Measurements from ENCODE around the gene CELSR1. TPM values are rescaled to one million over a fixed set of nuclear protein-coding genes. Genes with fewer than 3 reads are reported as not detected.

CELSR1 gene
- total RNA-seq, 1 experiment from 2014 or later: 33.2 TPM

DNA sequence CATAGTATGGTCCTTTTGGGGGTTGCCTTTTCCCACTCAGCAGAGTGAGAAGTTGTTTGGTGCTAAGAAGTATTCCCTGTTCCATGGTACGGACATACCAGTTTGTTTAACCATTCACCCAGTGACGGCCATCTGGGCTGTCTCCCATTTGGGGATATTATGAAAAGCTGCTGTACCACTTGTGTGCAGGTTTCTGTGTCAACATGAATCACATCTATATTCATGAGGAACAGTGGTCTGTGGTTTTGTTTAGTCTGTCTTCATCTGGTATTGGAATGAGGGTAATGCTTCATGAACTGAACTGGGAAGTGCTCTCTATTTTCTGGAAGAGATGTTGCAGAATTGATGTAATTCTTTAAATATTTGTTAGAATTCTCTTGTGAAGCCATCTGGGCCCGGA, 112.4 kb downstream of the CELSR1 start:
- no TSS peak for BruUV-seq (replicated peaks)
- H3K9me3 Mint-ChIP-seq (ENCODE audit: unreplicated experiment): peaks cover 11% of the 10 kb centered on the region
- no peak overlapping the region for H3K27ac Mint-ChIP-seq (ENCODE audit: unreplicated experiment)
- POLR2A ChIA-PET: no interaction called here
- H3K27me3 ChIP-seq (replicated peaks; ENCODE audit: control insufficient read depth, insufficient read depth, low read length): no peaks in the 10 kb centered on the region
- TF ChIP-seq, protein P1, sequence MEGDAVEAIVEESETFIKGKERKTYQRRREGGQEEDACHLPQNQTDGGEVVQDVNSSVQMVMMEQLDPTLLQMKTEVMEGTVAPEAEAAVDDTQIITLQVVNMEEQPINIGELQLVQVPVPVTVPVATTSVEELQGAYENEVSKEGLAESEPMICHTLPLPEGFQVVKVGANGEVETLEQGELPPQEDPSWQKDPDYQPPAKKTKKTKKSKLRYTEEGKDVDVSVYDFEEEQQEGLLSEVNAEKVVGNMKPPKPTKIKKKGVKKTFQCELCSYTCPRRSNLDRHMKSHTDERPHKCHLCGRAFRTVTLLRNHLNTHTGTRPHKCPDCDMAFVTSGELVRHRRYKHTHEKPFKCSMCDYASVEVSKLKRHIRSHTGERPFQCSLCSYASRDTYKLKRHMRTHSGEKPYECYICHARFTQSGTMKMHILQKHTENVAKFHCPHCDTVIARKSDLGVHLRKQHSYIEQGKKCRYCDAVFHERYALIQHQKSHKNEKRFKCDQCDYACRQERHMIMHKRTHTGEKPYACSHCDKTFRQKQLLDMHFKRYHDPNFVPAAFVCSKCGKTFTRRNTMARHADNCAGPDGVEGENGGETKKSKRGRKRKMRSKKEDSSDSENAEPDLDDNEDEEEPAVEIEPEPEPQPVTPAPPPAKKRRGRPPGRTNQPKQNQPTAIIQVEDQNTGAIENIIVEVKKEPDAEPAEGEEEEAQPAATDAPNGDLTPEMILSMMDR (IDR thresholded peaks at IDR 0.05; ENCODE audit: insufficient read depth in 1 of 2, low read depth in 1 of 2, low read length in 1 of 2, severe bottlenecking in 1 of 2, unreplicated experiment in 1 of 2): no peak
- peaks cover under 1% of the 10 kb centered on the region for H3K36me3 Mint-ChIP-seq (ENCODE audit: insufficient read depth, unreplicated experiment)
- no peaks in the 10 kb centered on the region for H3K9me3 ChIP-seq
- CTCF ChIA-PET: no interaction called here
- no peaks in the 10 kb centered on the region for H3K27me3 Mint-ChIP-seq (ENCODE audit: insufficient read depth, unreplicated experiment)
- H3K4me1 Mint-ChIP-seq (ENCODE audit: low read depth, unreplicated experiment): no peaks in the 10 kb centered on the region
- H3K4me3 ChIP-seq (ENCODE audit: low read depth, low read length): no peak overlapping the region
- no peaks in the 10 kb centered on the region; the same call in 1 of the 2 replicates for H3K36me3 ChIP-seq (ENCODE audit: control insufficient read depth, insufficient read depth, low read length)
- intact Hi-C loops (cut with micrococcal nuclease; ENCODE audit: unreplicated experiment): no loop called here
- DNase-seq: no peak
- no peaks in the 10 kb centered on the region for H3K4me1 ChIP-seq
- no peak overlapping the region for H3K4me3 Mint-ChIP-seq (ENCODE audit: unreplicated experiment)

DNA sequence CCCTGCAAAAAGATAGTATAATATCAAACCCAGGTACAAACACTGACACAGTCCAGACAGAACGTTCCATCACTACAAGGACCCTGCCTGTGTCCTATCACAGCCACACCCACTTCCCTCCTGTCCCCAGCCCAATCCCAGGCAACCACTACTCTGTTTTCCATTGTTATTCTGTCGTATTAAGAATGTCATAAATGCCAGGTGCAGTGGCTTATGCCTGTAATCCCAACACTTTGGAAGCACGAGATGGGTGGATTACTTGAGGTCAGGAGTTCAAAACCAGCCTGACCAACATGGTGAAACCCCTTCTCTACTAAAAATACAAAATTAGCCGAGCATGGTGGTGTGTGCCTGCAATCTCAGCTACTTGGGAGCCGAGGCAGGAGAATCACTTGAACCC, 112.9 kb downstream of the CELSR1 start:
- Histone ChIP-seq H3K4me3 (ENCODE audit: low read depth, low read length) (no peak overlapping the region), H3K4me1 (no peaks in the 10 kb centered on the region), H3K9me3 (no peaks in the 10 kb centered on the region), H3K27me3 (replicated peaks; ENCODE audit: control insufficient read depth, insufficient read depth, low read length) (no peaks in the 10 kb centered on the region), H3K36me3 (ENCODE audit: control insufficient read depth, insufficient read depth, low read length) (no peaks in the 10 kb centered on the region; the same call in 1 of the 2 replicates)
- Mint-ChIP-seq H3K36me3 (ENCODE audit: insufficient read depth, unreplicated experiment) (no peaks in the 10 kb centered on the region), H3K4me1 (ENCODE audit: low read depth, unreplicated experiment) (no peaks in the 10 kb centered on the region), H3K9me3 (ENCODE audit: unreplicated experiment) (peaks cover 11% of the 10 kb centered on the region), H3K27ac (ENCODE audit: unreplicated experiment) (no peak overlapping the region), H3K27me3 (ENCODE audit: insufficient read depth, unreplicated experiment) (no peaks in the 10 kb centered on the region), H3K4me3 (ENCODE audit: unreplicated experiment) (no peak overlapping the region)
- POLR2A ChIA-PET: no interaction called here
- TF ChIP-seq, protein P1 (IDR thresholded peaks at IDR 0.05; ENCODE audit: insufficient read depth in 1 of 2, low read depth in 1 of 2, low read length in 1 of 2, severe bottlenecking in 1 of 2, unreplicated experiment in 1 of 2): no peak
- BruUV-seq (replicated peaks): no TSS peak
- CTCF ChIA-PET: no interaction called here
- DNase-seq: no peak
- intact Hi-C loops (cut with micrococcal nuclease; ENCODE audit: unreplicated experiment): no loop called here

DNA sequence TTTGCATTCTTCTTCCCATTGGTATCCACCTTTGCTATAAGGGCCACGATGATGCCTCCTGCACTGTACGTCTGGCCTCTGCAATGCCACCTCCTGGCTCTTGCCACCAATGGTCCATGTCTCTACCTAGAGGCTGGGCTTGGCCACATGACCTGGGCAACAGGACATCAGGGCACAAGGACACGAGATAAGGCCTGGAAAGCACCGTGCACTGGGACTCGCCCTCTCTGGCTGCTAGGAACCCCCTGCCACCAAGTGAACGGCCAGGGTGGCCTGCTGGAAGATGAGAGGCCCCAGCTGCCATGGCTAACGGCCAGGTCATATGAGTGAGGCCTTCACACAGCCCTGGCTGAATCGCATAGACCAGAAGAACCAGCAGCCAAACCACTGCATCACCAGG, 114.5 kb downstream of the CELSR1 start:
- no peak overlapping the region for H3K4me3 ChIP-seq (ENCODE audit: low read depth, low read length)
- no peak for DNase-seq
- no peak overlapping the region for H3K4me3 Mint-ChIP-seq (ENCODE audit: unreplicated experiment)
- no peaks in the 10 kb centered on the region for H3K27me3 ChIP-seq (replicated peaks; ENCODE audit: control insufficient read depth, insufficient read depth, low read length)
- POLR2A ChIA-PET: no interaction called here
- H3K36me3 Mint-ChIP-seq (ENCODE audit: insufficient read depth, unreplicated experiment): no peaks in the 10 kb centered on the region
- no peaks in the 10 kb centered on the region for H3K4me1 ChIP-seq
- no peaks in the 10 kb centered on the region for H3K9me3 ChIP-seq
- CTCF ChIA-PET: no interaction called here
- H3K36me3 ChIP-seq (ENCODE audit: control insufficient read depth, insufficient read depth, low read length): no peaks in the 10 kb centered on the region; the same call in 1 of the 2 replicates
- TF ChIP-seq, protein P1 (IDR thresholded peaks at IDR 0.05; ENCODE audit: insufficient read depth in 1 of 2, low read depth in 1 of 2, low read length in 1 of 2, severe bottlenecking in 1 of 2, unreplicated experiment in 1 of 2): no peak
- peaks cover 11% of the 10 kb centered on the region for H3K9me3 Mint-ChIP-seq (ENCODE audit: unreplicated experiment)
- no peak overlapping the region for H3K27ac Mint-ChIP-seq (ENCODE audit: unreplicated experiment)
- H3K27me3 Mint-ChIP-seq (ENCODE audit: insufficient read depth, unreplicated experiment): no peaks in the 10 kb centered on the region
- no peaks in the 10 kb centered on the region for H3K4me1 Mint-ChIP-seq (ENCODE audit: low read depth, unreplicated experiment)
- intact Hi-C loops (cut with micrococcal nuclease; ENCODE audit: unreplicated experiment): no loop called here
- BruUV-seq (replicated peaks): no TSS peak
